Islet of Langerhans (tissue), 1 donor: Measurements from ENCODE around the gene MEG3.
A peak's percentile ranks its signal among the peaks of the same experiment; 100 is the strongest.

ENCODE experiments used
- FAIRE-seq: peaks from one replicate; lab custom pipeline; 2011; peaks lifted over from hg19 to GRCh38; lab: Jason Lieb, UNC

The MEG3 gene

DNA sequence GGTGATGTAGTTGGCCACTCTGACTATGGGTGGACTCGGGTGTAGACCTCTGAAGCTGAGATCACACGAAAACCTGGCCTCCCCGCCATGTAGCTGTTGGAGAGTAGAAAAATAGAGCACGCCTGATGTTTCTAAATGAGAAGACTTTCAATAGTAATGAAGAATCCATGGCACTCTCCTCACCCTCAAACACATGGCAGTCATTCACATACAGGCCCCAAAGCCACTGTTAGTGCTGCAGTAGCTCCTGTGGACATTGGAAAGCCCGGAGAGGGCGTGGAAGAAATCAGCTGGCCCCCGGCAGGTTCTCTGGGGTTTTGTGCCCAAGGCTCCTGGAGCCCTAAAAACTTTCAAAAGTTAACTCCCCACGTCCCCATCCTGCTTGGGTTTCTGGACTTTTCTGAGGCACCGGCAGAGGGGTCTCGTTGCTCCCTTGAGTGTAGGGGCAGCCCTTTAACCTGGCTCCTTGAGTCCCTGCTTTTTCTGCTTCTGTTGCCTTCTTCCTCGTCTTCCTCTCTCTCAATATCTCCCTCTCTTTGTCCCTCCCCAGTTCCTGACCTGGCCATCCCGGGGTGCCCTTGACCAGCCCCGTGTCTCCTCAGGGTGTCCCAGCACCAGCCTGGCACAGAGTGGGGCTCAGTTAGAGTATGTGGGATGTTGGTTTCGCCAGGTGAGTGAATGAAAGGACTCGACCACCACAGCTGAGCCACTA, 8.3 kb downstream of the MEG3 start:
- no peak for FAIRE-seq

DNA sequence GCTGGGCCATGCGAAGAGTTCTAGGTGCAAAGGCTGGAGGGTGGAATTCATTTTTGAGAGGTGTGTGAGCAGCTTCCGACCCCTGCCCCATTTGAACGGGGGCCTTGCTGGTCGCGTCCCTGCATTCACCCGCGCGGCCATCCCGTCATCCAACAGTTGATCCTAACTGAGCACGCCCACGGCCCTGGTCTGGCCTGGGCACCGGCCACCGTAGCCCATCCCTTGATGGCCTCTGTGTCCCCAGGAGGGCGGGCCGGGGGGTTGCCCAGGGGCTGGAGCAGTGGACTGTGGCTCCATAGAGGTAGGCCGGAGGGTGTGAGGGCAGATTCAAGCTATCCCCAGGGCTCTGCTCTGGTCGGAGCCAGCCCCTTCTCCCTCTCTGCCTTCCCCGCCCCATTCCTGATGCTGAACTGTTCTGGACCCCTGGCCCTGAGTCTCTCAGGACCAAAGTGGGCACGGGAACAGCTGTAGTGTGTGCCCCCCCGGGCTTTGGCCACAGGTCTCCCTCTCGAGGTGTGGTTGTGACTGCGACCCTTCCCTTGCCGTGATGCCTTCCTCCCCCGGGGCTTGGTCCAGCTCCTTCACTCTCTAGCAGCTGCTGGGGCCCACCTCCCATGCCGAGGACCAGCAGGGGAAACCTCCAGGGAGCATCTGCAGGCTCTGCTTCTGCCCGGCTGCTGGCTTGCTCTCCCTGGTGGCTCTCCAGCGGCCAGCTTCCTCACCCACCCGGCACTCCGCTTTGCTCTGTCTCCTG, 9.1 kb downstream of the MEG3 start:
- no peak for FAIRE-seq

DNA sequence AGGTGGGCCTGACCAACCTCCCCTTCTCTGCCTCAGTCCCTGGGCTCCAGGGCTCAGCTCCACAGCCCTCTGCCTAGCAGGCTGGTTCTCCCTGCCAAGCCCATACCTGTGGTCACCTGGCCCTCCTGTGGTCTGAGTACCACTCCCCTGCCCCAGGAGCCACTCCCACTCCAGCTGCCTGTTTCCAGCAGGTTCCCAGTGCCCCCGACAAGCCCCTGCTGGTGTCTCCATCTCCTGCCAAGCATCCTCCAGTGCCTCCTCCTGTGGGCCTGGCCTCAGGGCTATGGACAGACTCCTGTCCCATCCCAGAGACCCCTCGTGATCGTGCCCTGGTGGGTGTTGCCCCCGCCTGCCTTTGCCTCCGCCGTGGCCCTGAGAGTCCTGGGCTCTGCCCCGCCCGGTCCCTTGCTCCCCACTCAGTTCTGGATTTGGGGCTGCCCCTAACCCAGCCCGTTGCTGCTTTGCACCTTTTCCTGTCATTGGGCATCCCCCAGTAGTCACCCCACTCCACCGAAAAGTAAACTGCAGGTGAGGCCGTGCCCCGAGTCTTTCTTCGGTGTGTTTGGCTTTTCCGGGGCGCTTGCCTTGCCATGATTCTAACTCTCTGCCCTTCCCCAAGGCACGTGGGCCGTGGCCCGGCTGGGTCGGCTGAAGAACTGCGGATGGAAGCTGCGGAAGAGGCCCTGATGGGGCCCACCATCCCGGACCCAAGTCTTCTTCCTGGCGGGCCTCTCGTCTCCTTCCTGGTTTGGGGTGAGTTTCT, 9.8 kb downstream of the MEG3 start:
- FAIRE-seq = no peak

GRCh38 chr14:100836311-100836805, 10.4 kb downstream of the MEG3 start:
- no peak for FAIRE-seq

DNA sequence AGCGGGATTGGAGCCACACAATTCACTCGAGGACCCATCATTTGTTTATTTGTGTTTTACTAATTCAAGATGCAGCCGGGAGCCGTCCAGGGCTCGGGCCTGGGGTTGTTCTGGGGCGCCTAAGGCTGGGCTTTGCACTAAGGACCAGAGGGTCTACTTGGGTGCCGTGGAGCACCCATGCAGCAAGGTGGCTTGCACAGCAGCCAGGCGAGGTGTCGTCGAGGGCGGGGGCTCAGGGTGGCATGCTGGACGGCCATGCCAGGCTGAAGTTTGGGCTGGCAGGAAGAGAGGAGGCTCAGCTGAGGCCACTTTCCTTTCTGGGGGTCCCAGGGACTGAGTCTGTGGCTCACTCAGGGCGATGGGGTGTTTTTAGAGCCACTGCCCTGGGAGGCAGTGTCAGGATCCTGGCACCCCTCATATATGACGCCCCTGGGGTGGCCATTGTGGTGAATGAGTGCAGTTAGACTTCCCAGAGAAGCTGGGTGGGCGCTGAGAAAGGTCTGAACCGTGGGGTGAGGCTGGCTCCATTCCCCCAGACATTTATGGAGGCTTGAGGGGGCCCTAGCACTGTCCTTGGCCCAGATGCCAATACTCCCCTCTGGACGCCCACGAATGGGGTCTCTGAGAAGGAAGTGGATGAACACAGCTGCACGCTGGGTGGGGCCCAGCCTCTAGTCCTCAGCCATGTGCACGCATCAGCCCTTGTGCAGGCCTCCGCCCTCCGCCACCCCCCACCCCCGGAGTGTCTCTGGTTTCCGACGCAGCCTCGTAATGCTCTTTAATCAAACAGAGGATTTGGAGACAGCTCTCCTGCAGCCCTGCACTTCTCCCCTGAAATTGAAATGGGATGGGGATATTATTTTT, 11.3 kb downstream of the MEG3 start:
- FAIRE-seq = no peak

GRCh38 chr14:100837805-100838350, 12.0 kb downstream of the MEG3 start:
- no peak for FAIRE-seq

- no peak for FAIRE-seq
Observed at GRCh38 chr14:100838493-100839314, 12.8 kb downstream of the MEG3 start.

GRCh38 chr14:100839315-100839585, 13.3 kb downstream of the MEG3 start:
- FAIRE-seq = no peak

- no peak for FAIRE-seq
Observed at GRCh38 chr14:100839681-100840111, 13.8 kb downstream of the MEG3 start.

- FAIRE-seq = no peak
Observed at GRCh38 chr14:100840286-100841065, 14.6 kb downstream of the MEG3 start.

GRCh38 chr14:100841066-100841760, 15.3 kb downstream of the MEG3 start:
- no peak for FAIRE-seq

GRCh38 chr14:100841761-100842403, 16.0 kb downstream of the MEG3 start:
- FAIRE-seq = no peak

DNA sequence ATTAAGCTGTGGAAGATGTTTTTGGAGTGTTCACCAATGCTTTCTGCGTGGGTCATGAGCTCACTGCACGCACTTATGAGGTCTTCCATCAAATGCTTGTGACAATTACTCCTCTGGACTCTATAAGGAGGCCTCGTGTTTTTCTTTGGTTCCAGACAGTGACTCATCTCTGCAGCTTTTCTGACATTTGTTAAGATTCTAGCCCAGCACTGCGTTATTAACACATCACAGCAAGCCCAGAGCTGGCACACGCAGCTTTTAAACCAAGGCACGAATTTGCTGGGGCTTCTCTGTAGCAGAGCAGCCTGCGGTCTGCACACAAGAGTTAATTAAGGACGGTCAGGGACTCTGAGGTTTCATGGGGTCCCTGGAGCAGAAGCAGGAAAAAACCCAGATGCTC, 16.9 kb downstream of the MEG3 start:
- peak; percentile 94 for FAIRE-seq

- FAIRE-seq = no peak
Observed at GRCh38 chr14:100844082-100844408, 18.1 kb downstream of the MEG3 start.

- FAIRE-seq = no peak
Observed at GRCh38 chr14:100844421-100844820, 18.5 kb downstream of the MEG3 start.

DNA sequence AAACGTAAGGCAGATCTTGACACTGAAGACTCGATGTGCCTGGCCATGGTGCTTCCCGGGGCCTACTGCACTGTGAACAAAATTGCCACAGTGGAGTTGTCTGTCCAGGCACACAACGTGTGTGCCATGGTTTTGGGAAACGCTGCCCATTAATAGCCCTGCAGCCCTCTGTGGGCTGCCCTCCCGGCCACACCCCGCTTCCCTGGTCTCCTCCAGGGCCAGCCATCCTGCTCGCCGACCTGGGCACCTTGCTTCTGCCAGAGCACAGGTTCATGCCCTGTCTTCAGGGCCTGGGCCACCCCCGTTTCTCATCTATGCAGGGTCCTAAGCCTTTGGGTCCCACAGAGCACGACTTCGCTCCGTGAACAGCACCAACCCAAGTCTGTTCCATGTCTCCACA, 18.9 kb downstream of the MEG3 start:
- no peak for FAIRE-seq

DNA sequence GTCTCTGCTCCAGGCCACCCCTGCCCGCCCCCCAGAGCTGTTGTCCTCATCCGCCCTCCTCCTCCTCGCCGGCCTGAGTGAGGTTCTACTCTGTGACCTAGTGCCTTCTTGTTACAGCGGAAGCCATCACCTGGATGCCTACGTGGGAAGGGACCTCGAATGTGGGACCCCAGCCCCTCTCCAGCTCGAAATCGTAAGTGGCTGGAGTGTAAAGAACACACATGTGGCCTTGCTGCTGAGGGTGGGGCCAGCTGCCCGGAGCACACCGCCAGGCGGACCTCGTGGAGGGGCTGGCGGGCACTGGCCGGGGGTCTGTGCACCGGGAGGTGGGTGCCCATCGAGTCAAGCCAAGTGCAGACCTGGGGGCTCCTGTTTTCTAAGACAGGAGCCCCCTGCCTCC, 19.4 kb downstream of the MEG3 start:
- FAIRE-seq = no peak

GRCh38 chr14:100846309-100846859, 20.5 kb downstream of the MEG3 start:
- no peak for FAIRE-seq
